T47D (cell line): Measurements from ENCODE around the gene NEK2.
A peak's percentile ranks its signal among the peaks of the same experiment; 100 is the strongest.
"Not testable (repeated sequence)": the region's sequence is repeated elsewhere in the genome, so short reads cannot be mapped to it uniquely, and the experiment has no call there.

Experiments
- DNase-seq, 2 experiments: peaks; one replicate each; pipeline versions ENCODE4 v3.0.0 to v3.0.0-alpha.2; 2011 to 2012; ENCODE audit warnings: low read depth in 1 of 2, low spot score in 1 of 2
- JUND ChIP-seq: IDR thresholded peaks from 2 replicates; pipeline ENCODE4 v1.6.1; 2012; ENCODE audit warnings: low read depth
- in situ Hi-C: cut with HindIII; loops from 2 replicates; pipeline ENCODE4 v1.10.0; 2016; ENCODE audit warnings: low sequenced_read_pairs, low pct_unique_long_range_greater_than_20kb

Gene NEK2

DNA sequence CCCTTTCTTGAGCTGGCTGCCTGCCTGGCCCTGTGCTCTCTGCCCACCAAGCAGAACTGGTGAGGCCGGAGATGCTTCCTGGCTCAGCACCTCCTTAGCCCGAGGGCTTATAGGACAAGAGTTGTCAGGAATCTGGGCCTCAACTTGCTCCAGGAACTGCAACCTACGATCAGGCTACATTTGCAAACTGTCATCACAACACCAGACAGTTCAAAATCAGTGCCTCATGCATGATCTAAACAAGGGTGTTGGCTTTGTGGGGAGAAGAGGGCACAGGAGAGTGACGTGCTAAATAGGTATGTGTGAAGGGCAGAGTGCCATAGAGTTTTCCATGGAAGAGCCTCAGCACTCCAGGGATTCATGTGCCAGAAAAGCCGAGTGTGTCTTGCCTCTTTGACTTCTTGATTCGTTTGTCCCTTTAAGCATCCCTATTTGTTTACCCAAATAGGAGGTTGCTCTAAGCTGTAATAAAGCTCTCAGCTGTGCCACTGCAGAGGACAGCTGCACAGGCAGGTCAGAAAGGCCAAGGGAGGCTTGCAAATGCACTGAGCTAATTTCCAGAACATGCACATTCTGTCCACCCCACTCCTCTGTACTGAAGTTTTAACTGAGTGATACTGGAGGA lies 30.2 kb upstream of the NEK2 start:
- in situ Hi-C loops = no loop called here
- no peak for TF ChIP-seq JUND
- peak in 1 of 2 experiments; percentile 43 for DNase-seq

GRCh38 chr1:211704543-211704942 lies 29.1 kb upstream of the NEK2 start:
- TF ChIP-seq JUND = no peak
- in situ Hi-C loops = no loop called here
- DNase-seq = no peak

DNA sequence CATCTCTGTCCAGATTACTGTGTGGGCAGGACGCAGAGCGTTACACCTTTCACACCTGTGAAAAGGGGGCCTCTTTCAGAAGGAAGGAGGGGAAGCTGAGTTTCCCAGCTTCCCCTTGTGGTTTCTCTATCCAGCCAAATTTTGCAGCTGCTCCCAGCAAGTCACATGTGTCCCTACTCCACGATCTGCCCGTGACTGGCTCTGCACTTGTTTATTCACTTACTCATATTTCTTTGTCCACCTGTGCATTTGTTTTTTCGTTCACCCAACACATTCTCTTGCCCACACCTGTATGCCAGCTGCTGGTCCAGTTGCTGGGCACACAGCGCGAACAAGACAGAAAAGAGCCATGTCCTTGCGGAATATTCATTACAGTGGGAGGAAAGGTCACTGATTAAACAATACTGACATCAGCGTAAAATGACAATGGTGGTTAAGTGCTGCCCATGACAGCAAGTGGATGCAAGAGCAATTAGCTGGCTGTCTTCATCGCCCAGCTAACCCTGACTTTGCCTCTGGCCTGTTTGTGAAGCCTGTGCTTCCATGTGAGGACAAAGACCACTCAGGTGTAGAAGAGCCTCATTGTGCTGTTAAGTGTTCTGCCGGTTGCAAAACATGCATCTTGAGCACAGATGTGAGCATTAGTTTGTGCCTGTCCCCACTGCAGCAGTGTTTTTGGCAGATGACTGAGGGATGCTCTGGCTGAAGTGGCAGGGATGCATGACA lies 28.6 kb upstream of the NEK2 start:
- TF ChIP-seq JUND = no peak
- DNase-seq = no peak
- in situ Hi-C loops = no loop called here

DNA sequence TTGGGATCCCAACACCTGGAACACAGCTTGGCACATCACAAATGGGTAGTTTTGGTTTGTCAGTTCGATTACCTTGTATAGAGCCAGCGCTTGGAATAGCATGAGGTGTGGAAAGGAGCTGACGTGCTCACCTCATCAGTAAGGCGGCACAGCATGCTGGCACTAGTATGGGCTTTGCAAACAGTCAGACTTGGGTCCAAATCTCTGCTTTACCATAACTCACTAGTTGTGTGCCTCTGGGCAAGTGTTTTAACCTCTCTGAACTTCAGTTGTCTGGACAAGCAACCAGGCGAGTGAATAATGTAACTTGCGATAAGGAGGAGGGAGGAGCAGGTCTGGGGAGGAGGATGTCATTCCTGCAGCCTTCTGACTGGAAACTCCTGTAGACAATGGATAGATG lies 26.3 kb upstream of the NEK2 start:
- TF ChIP-seq JUND = no peak
- no peak for DNase-seq
- in situ Hi-C loops = no loop called here

DNA sequence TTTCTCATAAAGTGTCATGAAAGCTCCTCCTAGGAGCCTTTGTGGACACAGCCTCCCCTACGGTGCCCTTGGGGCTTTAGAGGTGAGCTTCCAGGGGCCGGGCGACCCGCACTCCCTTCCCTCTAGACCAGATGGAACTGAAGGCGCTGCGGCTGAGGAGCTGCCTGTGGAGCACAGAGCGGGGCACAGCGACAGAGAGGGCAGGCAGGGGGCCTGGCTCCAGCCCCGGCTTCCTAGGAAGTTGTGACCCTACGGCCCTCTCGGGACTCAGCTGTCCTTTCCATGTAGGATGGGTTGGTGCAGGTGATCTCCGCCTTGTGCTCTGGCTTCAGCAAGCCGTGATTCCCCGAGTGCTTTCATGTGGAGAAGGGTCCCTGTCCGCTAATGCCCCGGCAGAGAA lies 23.6 kb upstream of the NEK2 start:
- DNase-seq = no peak
- no peak for TF ChIP-seq JUND
- in situ Hi-C loops = no loop called here

DNA sequence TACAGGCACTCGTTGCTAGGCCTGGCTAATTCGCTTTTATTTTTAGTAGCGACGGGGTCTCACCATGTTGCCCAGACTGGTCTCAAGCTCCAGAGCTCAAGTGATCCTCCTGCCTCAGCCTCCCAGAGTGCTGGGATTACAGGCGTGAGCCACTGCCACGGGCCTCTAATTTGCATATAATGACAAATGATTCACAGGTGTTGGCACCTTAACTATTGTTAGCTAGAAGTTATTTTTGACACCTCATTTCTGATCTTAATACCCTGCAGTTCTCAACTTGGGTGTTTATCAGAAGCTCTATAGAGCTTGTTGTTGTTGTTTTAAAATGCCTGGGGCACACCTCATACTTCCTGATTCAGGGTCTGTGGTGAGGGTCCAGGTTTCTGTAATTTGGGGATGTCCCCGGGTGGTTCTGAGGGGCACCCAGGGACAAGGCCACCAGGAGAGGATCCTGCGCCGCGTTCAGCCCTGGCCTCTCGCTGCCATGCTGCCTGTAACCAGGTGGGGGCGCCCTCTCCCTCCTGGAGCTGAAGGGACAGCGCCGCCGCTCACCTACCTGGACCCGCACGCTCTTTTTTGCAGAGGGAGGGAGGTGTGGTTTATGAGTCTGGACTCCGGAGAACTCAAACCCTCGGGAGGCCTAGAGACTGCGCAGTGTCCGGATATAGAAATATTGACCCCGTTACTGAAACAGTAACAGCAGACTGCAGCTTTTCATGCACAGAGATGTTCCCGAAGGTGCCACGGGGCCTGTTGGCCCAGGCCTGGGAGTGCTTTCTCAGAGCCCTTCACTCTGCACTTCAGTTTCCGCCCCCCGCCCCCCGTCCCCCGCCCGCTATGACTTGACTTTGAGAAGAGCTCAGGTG lies 23.0 kb upstream of the NEK2 start:
- TF ChIP-seq JUND = no peak
- in situ Hi-C loops = no loop called here
- DNase-seq = peak; percentile 85 to 88

GRCh38 chr1:211697356-211697755 lies 21.9 kb upstream of the NEK2 start:
- in situ Hi-C loops = no loop called here
- no peak for DNase-seq
- no peak for TF ChIP-seq JUND

- no peak for TF ChIP-seq JUND
- no peak for DNase-seq
- in situ Hi-C loops = no loop called here
Measured at GRCh38 chr1:211695135-211695816, 19.9 kb upstream of the NEK2 start.

DNA sequence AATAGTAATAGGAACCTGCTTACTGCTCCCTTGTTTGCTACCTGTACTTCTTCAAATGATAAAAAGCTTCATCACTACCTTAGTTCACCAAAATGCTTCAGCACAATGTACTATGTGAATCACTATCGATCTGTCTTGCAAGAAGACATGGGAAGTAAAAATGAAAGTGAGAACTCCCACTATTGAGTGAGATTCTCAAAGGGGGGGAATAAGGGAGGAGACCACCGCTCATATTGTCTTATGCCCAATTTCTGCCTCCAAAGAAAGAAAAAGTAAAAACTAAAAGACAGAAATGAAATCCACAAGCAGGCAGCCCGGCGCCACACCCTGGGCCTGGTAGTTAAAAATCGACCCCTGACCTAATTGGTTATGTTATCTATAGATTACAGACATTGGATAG lies 18.5 kb upstream of the NEK2 start:
- DNase-seq, in situ Hi-C loops: not testable (repeated sequence)

DNA sequence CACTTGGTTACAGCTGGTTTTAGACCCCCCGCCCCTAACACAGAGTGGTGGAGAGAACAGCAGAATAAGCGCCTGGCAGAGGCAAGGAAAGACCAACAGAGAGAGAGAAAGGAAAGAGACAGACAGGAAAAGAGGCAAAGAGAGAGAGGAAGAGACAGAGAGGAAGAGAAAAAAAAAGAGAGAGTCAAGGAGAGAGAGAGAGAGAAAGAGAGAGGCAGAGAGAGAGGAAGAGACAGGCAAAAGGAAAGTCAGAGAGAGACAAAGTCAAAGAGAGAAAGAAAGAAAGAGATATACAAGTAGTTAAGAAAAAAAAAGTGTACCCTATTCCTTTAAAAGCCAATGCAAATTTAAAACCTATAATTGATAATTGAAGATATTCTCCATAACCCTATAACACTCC lies 13.0 kb upstream of the NEK2 start:
- in situ Hi-C loops = no loop called here
- no peak for TF ChIP-seq JUND
- no peak for DNase-seq

DNA sequence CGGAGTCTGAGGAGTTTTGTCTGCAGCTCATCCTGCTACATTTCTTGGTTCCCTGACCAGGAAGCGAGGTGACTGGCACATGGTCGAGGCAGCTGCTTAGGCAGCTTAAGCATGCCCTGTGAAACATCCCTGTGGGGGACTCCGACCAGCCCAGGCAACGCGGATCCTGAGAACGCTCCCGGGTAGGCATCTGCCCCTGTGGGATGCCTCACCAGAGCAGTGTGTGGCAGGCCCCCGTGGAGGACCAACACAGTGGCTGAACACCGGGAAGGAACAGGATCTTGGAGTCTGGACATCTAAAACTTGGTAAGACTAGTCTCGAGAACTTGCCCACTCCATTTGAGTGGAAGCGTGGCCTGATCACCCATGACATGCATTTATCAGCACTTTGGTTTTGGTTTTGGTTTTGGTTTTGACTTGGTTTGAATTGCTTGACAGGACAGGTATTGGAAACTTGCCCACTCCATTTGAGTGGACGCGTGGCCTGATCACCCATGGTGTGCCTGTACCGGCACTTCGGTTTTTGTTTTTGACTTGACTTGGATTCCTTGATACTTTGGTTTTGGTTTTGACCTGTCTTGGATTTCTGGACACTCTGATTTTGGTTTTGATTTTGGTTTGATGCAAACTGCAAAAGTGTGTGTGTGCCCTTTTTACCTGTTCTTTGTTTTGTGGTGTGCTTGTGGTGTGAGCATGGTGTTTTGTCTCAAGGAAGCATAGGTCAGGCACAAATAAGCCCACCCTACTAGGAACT lies 12.2 kb upstream of the NEK2 start:
- no peak for DNase-seq
- TF ChIP-seq JUND = no peak
- in situ Hi-C loops = no loop called here

GRCh38 chr1:211685823-211686222 lies 10.4 kb upstream of the NEK2 start:
- in situ Hi-C loops = no loop called here
- no peak for TF ChIP-seq JUND
- no peak for DNase-seq
